ENCODE data around the gene CADM4.

CADM4 gene

DNA sequence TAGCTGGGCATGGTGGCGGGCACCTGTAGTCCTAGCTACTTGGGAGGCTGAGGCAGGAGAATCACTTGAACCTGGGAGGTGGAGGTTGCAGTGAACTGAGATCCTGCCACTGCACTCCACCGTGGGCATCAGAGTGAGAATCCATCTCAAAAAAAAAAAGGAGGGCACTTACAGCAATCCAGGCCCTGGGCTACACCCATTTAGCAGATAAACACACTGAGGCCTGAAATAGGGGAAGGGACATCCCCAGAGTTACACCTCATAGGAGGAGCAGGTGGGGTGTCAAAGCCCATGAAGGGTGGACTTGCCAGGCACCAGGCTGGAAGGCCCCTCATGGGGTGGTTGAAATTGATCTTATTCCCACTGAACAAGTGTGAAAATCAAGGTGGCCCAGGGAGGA lies 44.3 kb upstream of the CADM4 start:
- no peak for TF ChIP-seq REST (IDR thresholded peaks at IDR 0.05; ENCODE audit: low read depth)
- TF ChIP-seq YY1 (IDR thresholded peaks at IDR 0.05; ENCODE audit: low read depth), result no peak
- no peak for TF ChIP-seq EP300 (IDR thresholded peaks at IDR 0.05; ENCODE audit: borderline replicate concordance)
- no peak for TF ChIP-seq CEBPB (IDR thresholded peaks at IDR 0.05)
- no peak for TF ChIP-seq TCF12 (IDR thresholded peaks at IDR 0.05; ENCODE audit: low read depth)
- TF ChIP-seq RAD21 (IDR thresholded peaks at IDR 0.05; ENCODE audit: low read depth), result no peak
- no peak for TF ChIP-seq ZBTB7A (IDR thresholded peaks at IDR 0.05; ENCODE audit: low read depth)
- no peak for TF ChIP-seq TEAD4 (IDR thresholded peaks at IDR 0.05)
- TF ChIP-seq CREB1 (IDR thresholded peaks at IDR 0.05; ENCODE audit: low read depth), result no peak
- TF ChIP-seq NFIC (IDR thresholded peaks at IDR 0.05), result no peak

GRCh38 chr19:43682824-43683661 lies 43.4 kb upstream of the CADM4 start:
- TF ChIP-seq EP300 (IDR thresholded peaks at IDR 0.05; ENCODE audit: borderline replicate concordance) (no peak), RAD21 (IDR thresholded peaks at IDR 0.05; ENCODE audit: low read depth) (no peak), TAF1 (IDR thresholded peaks at IDR 0.05; ENCODE audit: low read depth) (no peak), EGR1 (IDR thresholded peaks at IDR 0.05) (no peak), USF1 (IDR thresholded peaks at IDR 0.05) (no peak), YY1 (IDR thresholded peaks at IDR 0.05; ENCODE audit: low read depth) (no peak), ZBTB7A (IDR thresholded peaks at IDR 0.05; ENCODE audit: low read depth) (no peak), MAX (IDR thresholded peaks at IDR 0.05) (no peak), CREB1 (IDR thresholded peaks at IDR 0.05; ENCODE audit: low read depth) (no peak), TCF12 (IDR thresholded peaks at IDR 0.05; ENCODE audit: low read depth) (no peak)

DNA sequence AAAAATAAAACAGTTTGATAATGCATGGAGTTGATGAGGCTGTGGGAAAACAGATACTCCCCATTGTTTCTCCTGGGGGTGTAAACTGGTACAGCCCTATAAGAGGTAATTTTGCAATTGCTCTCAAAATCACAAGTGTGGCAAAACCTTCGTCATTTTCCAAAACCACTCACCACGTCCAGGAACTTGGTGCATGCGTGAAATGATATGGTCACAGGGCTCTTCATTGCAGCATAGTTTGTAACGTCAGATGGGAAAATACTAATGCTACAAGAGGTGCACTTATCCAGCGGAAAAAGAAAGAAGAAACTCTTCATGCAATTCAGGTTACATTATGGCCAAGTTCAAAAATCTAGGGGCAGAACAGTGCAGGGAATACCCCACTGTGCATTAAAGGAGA lies 42.2 kb upstream of the CADM4 start:
- no peak for TF ChIP-seq EGR1 (IDR thresholded peaks at IDR 0.05)
- TF ChIP-seq TCF12 (IDR thresholded peaks at IDR 0.05; ENCODE audit: low read depth), result no peak
- no peak for TF ChIP-seq ZBTB7A (IDR thresholded peaks at IDR 0.05; ENCODE audit: low read depth)
- no peak for TF ChIP-seq EP300 (IDR thresholded peaks at IDR 0.05; ENCODE audit: borderline replicate concordance)
- no peak for TF ChIP-seq REST (IDR thresholded peaks at IDR 0.05; ENCODE audit: low read depth)
- TF ChIP-seq MAX (IDR thresholded peaks at IDR 0.05), result no peak
- no peak for TF ChIP-seq TAF1 (IDR thresholded peaks at IDR 0.05; ENCODE audit: low read depth)
- TF ChIP-seq RAD21 (IDR thresholded peaks at IDR 0.05; ENCODE audit: low read depth), result no peak
- no peak for TF ChIP-seq YY1 (IDR thresholded peaks at IDR 0.05; ENCODE audit: low read depth)
- no peak for TF ChIP-seq NFIC (IDR thresholded peaks at IDR 0.05)
- TF ChIP-seq CREB1 (IDR thresholded peaks at IDR 0.05; ENCODE audit: low read depth), result no peak
- TF ChIP-seq CEBPB (IDR thresholded peaks at IDR 0.05), result no peak
- TF ChIP-seq TEAD4 (IDR thresholded peaks at IDR 0.05), result no peak
- TF ChIP-seq USF1 (IDR thresholded peaks at IDR 0.05), result no peak
- TF ChIP-seq FOXM1 (IDR thresholded peaks at IDR 0.05; ENCODE audit: borderline replicate concordance, low read depth), result no peak

- TF ChIP-seq EP300 (IDR thresholded peaks at IDR 0.05; ENCODE audit: borderline replicate concordance) (no peak), REST (IDR thresholded peaks at IDR 0.05; ENCODE audit: low read depth) (no peak), TAF1 (IDR thresholded peaks at IDR 0.05; ENCODE audit: low read depth) (no peak), ZBTB7A (IDR thresholded peaks at IDR 0.05; ENCODE audit: low read depth) (no peak), EGR1 (IDR thresholded peaks at IDR 0.05) (no peak), USF1 (IDR thresholded peaks at IDR 0.05) (no peak), TEAD4 (IDR thresholded peaks at IDR 0.05) (no peak), CEBPB (IDR thresholded peaks at IDR 0.05) (no peak), TCF12 (IDR thresholded peaks at IDR 0.05; ENCODE audit: low read depth) (no peak), NFIC (IDR thresholded peaks at IDR 0.05) (no peak)
Observed at GRCh38 chr19:43678512-43679261, 39.0 kb upstream of the CADM4 start.
